NCI-H2227 (cell line): ENCODE results near the gene MAB21L4.

ENCODE experiments used
- DNase-seq: peaks from one replicate; lab custom pipeline; 2025; ENCODE audit not compliant: unreplicated experiment; lab: John Stamatoyannopoulos, UW

Gene MAB21L4

DNA sequence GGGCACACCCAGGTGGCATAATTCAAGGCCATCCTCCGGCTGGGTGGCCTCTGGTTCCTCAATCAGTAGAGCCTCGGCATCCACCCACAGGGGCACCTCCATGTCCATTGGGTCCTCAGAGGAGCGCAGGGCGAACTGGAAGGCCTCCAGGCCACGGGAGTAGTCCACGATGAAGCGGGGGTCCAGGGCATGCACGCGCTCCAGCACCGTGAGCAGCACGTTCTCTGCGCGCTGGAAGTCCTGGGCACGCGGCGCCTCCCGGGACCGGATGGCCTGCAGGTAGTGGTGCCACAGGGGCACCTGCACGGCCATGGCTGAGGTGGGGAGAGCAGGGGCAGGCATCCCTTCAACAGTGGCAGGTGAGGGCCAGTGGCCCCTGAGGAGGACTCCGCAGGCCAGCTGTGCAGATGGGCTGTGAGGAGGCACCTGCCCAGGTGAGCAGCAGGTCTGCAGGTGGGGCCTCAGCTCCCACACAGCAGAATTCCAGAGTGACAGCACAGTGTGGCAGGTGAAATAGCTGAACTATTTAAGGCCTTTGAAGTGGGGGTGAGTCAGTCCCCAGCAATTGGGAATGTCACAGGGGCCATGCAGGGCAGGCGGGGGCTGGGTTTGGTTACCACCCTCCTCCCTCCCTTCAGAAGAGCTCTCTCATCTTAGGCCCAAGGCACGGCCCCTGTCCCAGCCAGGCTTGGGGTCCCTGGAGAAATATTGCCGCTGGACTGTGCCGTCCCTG lies at the start of gene MAB21L4:
Gene MAB21L4, minus strand, starts transcription at position 501 of the 733 bp plus-strand sequence. Its CDS starts 159 bp downstream, at position 342.
- no peak for DNase-seq

DNA sequence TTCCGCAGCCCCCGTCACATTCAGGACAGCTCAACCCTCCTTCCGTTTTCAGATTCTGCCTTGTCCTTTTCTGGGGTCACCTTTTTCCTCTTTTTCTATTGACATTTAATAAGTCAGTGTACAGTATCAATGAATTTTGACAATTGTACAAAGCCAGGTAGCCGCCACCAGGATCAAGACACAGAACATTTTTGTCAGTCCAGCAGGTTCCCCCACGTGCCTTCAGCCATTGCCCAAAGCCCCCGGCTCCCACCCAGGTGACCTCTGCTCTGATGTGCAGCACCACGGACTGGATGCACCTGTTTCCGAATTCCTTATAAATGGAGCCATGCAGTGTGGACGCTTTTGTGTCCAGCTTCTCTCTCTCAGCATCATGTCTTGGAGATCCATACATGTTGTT lies 40.1 kb upstream of the MAB21L4 start:
- DNase-seq: no peak

- no peak for DNase-seq
Observed at GRCh38 chr2:240935103-240935876, 39.3 kb upstream of the MAB21L4 start.

GRCh38 chr2:240934701-240935102 lies 38.7 kb upstream of the MAB21L4 start:
- DNase-seq: no peak

- DNase-seq: no peak
Observed at GRCh38 chr2:240933966-240934700, 38.2 kb upstream of the MAB21L4 start.

DNA sequence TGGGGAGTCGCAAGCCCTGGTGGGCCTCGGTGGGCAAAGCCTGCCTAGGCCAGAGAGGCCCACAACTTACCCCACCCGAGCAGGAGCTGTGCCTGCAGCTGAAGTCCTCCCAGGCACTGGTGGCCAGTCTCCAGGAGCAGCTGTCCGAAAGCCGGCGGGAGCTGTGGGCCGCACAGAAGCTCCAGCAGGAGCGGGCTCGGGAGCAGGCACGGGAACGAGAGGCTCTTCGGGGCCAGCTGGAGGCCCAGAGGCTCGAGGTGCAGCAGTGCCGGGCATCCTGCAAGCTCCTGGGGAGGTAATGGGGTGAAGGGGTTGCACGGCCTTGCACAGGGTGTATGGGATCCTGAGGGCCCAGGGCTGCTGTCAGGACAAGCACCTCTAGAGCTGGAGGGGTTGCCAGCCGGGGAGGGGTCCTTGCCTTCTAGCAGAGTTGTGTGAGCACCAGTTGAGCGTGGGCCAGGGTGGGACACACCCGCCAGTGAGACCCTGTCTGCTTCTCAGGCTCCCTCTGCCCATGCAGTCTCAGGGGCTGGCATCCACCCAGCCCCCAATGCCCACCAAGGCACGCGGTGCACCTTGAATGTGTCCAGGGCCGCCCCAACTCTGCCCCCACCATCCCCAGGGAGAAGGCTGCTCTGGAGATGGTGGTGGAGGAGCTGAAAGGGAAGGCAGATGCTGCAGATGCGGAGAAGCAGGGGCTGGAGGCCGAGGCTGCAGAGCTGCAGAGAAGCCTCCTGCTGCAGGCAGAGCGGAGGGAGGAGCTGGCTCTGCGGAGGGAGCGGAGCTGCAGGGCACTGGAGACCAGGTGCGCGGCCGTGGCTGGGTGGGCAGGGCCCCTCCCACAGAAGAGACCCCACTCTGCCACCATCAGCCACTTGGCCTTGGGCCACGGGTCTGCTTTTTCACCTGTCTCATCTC lies 37.4 kb upstream of the MAB21L4 start:
- no peak for DNase-seq

DNA sequence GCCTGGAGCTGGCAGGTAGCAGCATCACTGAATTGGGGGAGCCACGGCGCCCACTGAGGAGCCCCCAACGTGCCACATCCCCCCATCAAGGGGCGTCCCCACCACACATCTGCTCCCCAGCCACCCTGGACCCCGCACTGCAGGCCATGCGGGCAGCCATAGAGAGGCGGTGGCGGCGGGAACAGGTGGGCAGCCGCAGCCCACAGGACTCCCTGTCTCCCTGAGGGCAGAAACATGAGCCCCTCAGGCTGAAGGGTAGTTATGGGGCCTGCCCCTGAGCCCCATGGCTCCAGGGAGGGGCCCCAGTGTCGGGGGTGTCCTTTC lies 36.7 kb upstream of the MAB21L4 start:
- no peak for DNase-seq

DNA sequence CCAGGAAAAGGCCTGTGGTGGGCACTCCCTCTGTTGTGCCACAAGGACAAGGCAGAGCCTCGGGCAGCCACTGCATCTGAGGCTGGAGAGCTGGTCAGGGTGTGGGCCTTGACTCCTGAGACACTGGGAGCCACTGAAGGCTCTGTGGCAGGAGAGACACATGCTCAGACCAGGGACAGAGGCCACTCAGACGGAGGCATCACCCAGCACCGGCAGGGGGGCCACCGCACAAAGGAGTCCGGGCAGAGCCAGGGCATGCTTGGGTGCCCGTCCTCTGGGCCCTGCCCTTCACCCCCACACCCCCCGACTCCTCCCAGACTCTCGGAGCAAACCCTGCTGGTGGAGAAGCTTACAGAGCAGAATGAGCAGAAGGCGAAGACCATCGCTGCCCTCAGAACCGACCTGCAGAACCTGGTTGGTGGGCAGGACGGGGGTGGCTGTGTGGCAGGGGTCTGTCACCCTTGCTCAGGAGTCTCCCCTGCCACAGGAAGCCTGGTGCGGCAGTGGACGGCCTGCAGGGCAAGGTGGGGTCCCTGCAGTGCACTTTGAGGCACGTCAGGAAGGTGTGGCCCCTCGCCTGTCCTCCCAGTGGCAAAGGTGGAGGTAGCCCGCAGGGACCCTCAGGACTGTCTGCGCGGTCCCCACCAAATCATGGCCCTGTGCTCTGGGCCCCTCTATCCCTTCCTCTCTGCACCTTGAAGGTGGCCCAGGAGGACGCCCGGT lies 36.2 kb upstream of the MAB21L4 start:
- DNase-seq: no peak

DNA sequence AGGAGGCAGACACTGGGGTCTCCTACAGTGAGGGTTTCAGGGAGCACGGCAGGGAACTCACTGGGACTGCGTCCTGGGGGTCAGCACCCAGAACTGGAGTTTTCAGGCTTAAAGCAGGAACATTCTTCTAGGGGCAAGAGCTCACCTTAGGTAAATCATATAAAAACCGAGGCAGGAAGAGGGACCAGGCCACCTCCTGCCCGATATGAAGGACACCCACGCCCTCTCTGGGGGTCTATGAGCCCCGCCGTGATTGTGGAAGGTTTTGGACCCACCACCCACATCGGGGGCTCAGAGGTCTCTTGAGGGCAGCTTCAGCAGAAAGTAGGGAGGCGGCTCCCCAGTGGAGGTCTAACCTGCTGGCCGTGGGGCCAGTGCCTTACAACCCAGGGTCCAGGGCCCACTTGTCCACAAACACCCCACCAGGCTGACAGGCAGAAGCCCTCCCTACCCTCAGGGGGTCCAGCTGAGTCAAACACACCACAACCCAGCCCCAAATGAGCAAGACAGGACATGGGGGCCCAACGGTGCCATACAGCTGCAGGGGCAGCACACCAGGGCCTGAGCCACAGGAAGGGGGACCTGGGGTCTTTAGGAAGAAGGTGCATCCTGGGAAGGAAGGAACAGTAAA lies 35.5 kb upstream of the MAB21L4 start:
- no peak for DNase-seq

- no peak for DNase-seq
Observed at GRCh38 chr2:240930631-240931318, 34.8 kb upstream of the MAB21L4 start.

DNA sequence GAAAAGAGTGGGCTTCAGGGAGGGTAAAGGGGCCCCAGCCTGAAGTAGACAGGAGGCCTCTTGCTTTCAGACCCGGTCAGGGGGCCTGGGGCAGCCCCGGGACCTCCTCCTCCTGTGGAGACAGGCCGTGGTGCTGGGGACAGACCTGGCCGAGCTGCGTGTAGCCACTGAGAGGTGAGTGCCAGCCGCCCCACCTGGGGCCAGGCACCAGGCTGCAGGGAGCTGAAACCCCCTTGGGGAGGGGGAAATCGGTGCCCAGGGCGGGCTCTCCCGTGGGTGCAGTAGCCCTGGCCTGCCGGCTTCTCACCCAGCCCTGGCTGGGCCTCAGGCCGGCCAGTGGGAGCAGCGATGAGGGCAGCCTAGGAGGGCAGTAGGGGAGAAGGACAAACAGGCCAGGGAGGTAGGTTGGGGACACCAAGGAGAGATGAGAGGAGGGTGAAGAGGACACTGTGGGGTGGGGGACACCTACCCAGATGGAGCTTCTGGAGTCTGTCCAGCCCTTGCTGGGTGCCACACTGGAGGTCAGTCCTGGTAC lies 34.2 kb upstream of the MAB21L4 start:
- no peak for DNase-seq

GRCh38 chr2:240929364-240930095 lies 33.6 kb upstream of the MAB21L4 start:
- DNase-seq: no peak

GRCh38 chr2:240928476-240929363 lies 32.8 kb upstream of the MAB21L4 start:
- DNase-seq: no peak

- no peak for DNase-seq
Observed at GRCh38 chr2:240927390-240927781, 31.4 kb upstream of the MAB21L4 start.

DNA sequence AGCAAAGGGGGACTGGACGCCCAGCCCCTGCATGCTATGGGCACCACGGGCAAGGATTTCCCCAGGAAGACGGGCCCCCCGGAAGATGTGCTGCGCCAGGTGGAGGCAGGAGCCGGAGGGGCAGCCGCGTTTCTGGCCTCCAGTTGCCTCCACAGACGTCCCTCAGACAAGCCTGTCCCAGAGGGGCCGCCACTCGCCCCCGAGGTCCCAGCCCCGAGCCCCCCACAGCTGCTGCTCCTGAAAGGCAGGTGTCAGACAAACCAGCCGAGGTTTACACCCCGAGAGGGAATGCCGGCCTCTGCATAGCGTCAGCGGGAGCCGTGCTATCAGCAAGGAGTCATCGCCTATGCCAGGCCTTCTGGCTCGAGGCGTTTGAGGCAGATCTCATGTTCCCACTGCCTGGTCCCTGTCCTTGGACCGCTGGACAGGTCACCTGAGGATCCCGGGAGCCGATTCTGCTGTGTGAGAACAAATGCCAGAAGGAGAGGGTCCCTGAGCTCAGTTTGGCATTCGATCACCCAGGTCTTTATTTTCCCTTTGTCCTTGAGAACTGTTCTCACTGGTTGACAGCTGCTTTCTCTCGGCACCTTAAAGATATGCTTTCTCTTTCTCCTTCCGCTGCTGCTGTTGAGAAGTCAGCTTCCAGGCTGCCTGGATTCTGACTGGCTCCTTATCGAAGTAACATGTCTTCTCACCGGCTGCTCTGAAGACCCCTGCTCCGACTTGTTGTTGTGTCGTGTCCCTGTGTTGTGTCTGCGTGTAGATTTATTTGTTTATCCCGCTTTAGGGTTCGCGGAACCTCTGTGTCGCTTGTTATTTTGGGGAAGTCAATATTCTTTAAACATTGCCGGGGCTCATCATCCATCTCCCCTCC lies 30.8 kb upstream of the MAB21L4 start:
- no peak for DNase-seq
